HG03469 (cell line): ENCODE measurements around the gene GLIS1.

Experiments
- ATAC-seq: cut with Tn5 transposase; IDR thresholded peaks from one replicate; pipeline ENCODE4 v1.9.1; 2021; ENCODE audit warnings: mild to moderate bottlenecking, moderate library complexity, moderate number of reproducible peaks; ENCODE audit not compliant: unreplicated experiment

Gene GLIS1

GRCh38 chr1:53502641-53503432 lies 236.1 kb downstream of the GLIS1 start:
- ATAC-seq, result no peak

GRCh38 chr1:53501065-53502005 lies 237.6 kb downstream of the GLIS1 start:
- no peak for ATAC-seq

- ATAC-seq, result no peak
These were observed 238.5 kb downstream of the GLIS1 start for GRCh38 chr1:53500204-53501064.

- ATAC-seq, result no peak
These were observed 239.4 kb downstream of the GLIS1 start for GRCh38 chr1:53499257-53500203.

GRCh38 chr1:53498555-53499131 lies 240.3 kb downstream of the GLIS1 start:
- ATAC-seq, result no peak

GRCh38 chr1:53495633-53496345 lies 243.2 kb downstream of the GLIS1 start:
- no peak for ATAC-seq

- ATAC-seq, result no peak
These were observed 248.6 kb downstream of the GLIS1 start for GRCh38 chr1:53490351-53490750.

- no peak for ATAC-seq
These were observed 252.5 kb downstream of the GLIS1 start for GRCh38 chr1:53486395-53487026.

GRCh38 chr1:53485478-53486394 lies 253.2 kb downstream of the GLIS1 start:
- no peak for ATAC-seq

GRCh38 chr1:53484705-53485477 lies 254.1 kb downstream of the GLIS1 start:
- no peak for ATAC-seq

- ATAC-seq, result no peak
These were observed 255.3 kb downstream of the GLIS1 start for GRCh38 chr1:53483656-53484055.

GRCh38 chr1:53483170-53483569 lies 255.8 kb downstream of the GLIS1 start:
- no peak for ATAC-seq

- ATAC-seq, result no peak
These were observed 256.4 kb downstream of the GLIS1 start for GRCh38 chr1:53482441-53483153.

GRCh38 chr1:53481456-53481855 lies 257.5 kb downstream of the GLIS1 start:
- ATAC-seq, result no peak

GRCh38 chr1:53480678-53481077 lies 258.3 kb downstream of the GLIS1 start:
- no peak for ATAC-seq

- ATAC-seq, result no peak
These were observed 260.5 kb downstream of the GLIS1 start for GRCh38 chr1:53478502-53478818.
